HG02610 (cell line): Measurements from ENCODE around the gene ZNF660.

Experiments
- ATAC-seq: cut with Tn5 transposase; IDR thresholded peaks from one replicate; pipeline ENCODE4 v1.9.1; 2021; ENCODE audit warnings: mild to moderate bottlenecking, moderate library complexity; ENCODE audit not compliant: unreplicated experiment

Gene ZNF660

DNA sequence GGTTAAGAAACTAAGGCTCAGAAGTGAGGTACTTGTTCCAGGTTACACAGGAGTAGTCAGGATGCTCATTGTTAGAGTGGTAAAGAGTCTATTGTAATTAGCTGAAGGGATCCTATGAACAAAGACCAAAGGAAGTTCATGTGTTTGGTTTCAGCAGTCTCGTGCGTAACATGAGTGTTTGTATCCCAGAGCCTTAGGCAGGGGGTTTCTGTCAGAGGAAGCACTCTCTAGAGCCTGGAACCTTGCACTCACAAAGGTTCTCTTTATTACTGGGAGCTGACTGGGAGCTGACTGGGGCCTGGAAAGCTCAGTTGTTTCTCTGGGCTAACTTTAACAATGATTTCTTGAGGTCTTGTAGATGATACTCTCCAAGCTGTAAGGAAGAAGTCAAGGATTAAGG is 44.0 kb downstream of the ZNF660 start:
- ATAC-seq, result no peak

DNA sequence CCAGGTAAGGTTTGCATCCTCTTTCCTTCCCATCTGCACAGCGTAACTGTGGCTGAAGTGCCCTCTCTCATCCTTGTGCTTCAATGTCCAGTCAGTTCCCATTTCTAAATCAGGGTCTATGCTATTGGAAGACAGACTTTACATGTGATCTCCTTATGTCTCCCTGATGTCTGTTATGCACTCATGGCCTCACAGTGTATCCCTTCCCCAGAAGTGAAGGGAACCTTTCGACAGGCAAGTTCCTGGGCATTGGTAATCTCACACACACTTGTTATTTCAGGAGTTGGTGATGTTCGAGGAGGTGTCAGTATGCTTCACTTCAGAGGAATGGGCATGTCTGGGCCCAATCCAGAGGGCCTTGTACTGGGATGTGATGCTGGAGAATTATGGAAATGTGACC is 47.4 kb downstream of the ZNF660 start:
- ATAC-seq, result no peak

GRCh38 chr3:44642337-44642736 is 57.6 kb downstream of the ZNF660 start:
- no peak for ATAC-seq

DNA sequence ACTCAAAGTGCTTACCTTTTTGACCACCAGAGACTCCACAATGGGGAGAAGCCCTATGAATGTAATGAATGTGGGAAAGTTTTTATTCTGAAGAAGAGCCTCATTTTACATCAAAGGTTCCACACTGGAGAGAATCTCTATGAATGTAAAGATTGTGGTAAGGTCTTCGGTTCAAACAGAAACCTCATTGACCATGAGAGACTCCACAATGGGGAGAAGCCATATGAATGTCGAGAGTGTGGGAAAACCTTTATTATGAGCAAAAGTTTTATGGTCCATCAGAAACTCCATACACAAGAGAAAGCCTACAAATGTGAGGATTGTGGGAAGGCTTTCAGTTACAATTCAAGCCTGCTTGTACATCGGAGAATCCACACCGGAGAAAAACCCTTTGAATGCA is 58.3 kb downstream of the ZNF660 start:
- no peak for ATAC-seq

DNA sequence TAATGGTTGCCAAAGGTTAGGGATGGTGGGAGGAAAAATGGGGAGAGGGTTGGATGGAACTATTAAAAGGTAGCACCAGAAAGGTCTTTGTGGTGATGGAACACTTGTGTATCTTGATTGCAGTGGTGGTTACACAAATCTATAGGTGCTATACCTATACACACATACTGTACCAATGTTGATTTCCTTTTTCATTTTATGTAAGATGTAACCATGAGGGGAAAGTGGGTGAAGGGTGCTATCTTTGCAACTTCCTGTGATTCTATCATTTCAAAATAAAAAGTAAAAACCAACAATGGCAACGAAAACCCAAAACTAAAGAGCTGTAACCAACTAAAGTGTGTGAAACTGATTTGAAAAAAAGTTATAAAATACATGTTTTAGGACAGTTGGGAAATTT is 63.0 kb downstream of the ZNF660 start:
- no peak for ATAC-seq

DNA sequence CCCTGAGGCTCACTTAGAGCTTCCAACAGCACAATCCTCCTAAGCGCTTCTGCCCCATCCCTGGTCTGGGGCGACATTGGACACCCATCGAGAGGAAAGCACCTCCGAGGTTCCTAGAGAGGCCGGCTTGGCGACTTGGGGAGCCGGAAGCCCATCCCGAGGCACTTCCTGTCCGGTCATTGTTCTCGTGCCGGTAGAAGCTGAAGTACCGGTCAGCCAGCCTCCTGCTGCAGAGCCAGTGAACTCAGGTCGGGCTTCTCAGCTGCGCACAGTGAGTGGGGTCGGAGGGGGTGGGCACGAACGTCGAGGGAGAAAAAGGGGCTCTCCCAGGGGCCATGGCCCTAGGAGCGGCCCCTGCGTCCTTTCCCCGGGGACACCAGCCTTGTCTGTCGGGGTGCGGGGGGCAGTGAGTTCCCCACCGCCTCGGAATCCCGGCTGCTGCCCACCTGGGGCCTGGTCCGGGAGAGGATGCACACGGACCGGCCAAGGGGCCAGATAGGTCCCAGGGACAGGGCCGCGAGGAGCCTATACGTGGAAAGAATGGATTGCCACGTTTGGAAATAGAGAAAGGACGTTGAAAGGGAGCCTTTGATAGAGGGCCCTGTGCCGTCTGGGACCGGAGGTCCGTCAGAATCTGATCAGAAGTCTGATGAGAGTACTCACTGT is 63.9 kb downstream of the ZNF660 start, which contains the start of gene ZNF35:
ZNF35 (plus strand) TSS at position 169 of the 666 bp plus-strand sequence. CDS start 2,336 bp downstream, outside the sequence.
- peak; percentile 97 for ATAC-seq
